SK-N-MC (cell line): ENCODE measurements around the gene PARVA.

Experiments
- EZH2 ChIP-seq: fragments of 200-600 bp; sonication (generic); IDR thresholded peaks from one replicate; pipeline ENCODE4 v1.6.1; 2017; ENCODE audit warnings: antibody characterized with exemption
- FOXP2 ChIP-seq: optimal IDR thresholded peaks from 2 replicates; pipeline ENCODE3; 2011; ENCODE audit warnings: mild to moderate bottlenecking, moderate library complexity; ENCODE audit not compliant: insufficient read depth; ENCODE audit errors: extremely low read length, control extremely low read depth
- POLR2AphosphoS5 ChIP-seq: IDR thresholded peaks from 2 replicates; pipeline ENCODE4 v1.6.1; 2012; ENCODE audit warnings: mild to moderate bottlenecking, low read depth, low read length, borderline replicate concordance

- no peak for TF ChIP-seq POLR2AphosphoS5
- no peak for TF ChIP-seq EZH2
- TF ChIP-seq FOXP2, result no peak
These were observed 9.4 kb downstream of the PARVA start for GRCh38 chr11:12386745-12387144.
